ENCODE measurements around the gene AP1M1.
A peak's percentile ranks its signal among the peaks of the same experiment; 100 is the strongest.

AP1M1 gene

DNA sequence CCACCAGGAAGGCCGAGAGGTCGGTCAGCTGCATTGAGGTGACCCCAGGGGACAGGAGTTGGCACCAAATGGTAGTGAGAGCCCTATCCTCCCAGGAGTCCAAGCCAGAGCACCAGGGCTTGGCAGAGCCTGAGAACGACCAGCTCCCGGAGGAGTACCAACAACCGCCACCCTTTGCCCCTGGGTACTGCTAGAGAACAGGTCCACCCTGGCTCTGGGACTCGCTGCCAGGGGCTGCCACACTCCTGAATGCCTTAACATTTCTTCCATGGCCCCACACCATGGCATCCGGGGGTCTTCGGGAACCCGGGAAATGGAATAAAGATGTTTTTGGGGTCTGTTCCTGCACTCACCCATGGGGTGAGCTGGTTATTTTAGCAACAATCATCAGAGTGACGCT lies 40.1 kb upstream of the AP1M1 start:
- CTCF ChIA-PET = interaction anchor here (0.7 kb wide), 1 partner anchor 582 kb away, joined by 3 read pairs; no protein-coding TSS in a partner anchor
- POLR2A ChIA-PET (ENCODE audit: low non-redundant PET) = no interaction called here
- DNase-seq (ENCODE audit: low spot score) = no peak

DNA sequence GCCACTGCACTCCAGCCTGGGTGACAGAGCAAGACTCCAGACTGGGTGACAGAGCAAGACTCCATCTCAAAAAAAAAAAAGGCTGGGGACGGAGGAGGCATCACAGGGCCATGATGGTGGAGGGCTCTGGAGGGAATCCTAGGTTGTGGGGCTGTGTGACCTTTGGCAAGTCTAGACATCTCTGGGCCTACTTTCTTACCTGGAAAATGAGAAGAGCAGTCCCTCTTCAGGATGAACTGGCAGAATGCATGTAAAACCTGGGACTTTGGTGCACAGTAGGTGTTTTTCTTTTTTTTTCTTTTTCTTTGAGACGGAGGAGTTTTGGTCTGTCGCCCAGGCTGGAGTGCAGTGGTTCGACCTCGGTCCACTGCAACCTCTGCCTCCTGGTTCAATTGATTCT lies 38.1 kb upstream of the AP1M1 start:
- peak overlapping the region; percentile 88 for H3K27ac ChIP-seq
- DNase-seq (ENCODE audit: low spot score) = no peak
- TF ChIP-seq, protein P1, sequence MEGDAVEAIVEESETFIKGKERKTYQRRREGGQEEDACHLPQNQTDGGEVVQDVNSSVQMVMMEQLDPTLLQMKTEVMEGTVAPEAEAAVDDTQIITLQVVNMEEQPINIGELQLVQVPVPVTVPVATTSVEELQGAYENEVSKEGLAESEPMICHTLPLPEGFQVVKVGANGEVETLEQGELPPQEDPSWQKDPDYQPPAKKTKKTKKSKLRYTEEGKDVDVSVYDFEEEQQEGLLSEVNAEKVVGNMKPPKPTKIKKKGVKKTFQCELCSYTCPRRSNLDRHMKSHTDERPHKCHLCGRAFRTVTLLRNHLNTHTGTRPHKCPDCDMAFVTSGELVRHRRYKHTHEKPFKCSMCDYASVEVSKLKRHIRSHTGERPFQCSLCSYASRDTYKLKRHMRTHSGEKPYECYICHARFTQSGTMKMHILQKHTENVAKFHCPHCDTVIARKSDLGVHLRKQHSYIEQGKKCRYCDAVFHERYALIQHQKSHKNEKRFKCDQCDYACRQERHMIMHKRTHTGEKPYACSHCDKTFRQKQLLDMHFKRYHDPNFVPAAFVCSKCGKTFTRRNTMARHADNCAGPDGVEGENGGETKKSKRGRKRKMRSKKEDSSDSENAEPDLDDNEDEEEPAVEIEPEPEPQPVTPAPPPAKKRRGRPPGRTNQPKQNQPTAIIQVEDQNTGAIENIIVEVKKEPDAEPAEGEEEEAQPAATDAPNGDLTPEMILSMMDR (conservative IDR thresholded peaks at IDR 0.05; ENCODE audit: low read depth) = no peak
- ChIA-PET CTCF (no interaction called here), POLR2A (ENCODE audit: low non-redundant PET) (no interaction called here)

More for the DNA sequence above, 40.1 kb upstream of the AP1M1 start:
- H3K27ac ChIP-seq = no peak overlapping the region
- TF ChIP-seq, protein P1 (conservative IDR thresholded peaks at IDR 0.05; ENCODE audit: low read depth) = no peak

DNA sequence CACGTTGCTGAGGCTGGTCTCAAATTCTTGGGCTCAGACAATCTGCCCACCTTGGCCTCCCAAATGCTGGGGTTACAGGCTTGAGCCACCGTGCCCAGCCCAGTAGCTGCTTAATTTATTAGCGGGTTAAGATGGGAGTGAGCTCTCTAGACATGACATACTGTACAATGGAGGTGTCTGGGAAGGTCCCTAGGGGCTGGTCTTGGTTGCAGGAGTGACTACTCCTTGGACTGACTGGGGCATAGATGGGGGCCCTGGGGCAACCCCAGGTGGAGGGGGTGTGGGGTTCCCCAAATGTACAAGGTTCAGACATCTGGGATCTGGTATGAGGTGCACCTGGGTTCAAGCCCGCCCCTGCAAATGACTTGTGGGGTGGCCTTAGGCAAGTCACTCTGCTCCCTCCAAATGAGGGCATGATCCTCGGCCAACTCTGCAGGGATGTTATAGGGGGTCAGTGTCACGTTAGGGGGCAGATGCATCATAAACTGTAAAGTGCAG lies 37.2 kb upstream of the AP1M1 start:
- POLR2A ChIA-PET (ENCODE audit: low non-redundant PET) = no interaction called here
- H3K27ac ChIP-seq = peak overlapping the region; percentile 88
- CTCF ChIA-PET = interaction anchor here (0.6 kb wide), 1 partner anchor 141 kb away, joined by 3 read pairs; no protein-coding TSS in a partner anchor
- TF ChIP-seq, protein P1 (conservative IDR thresholded peaks at IDR 0.05; ENCODE audit: low read depth) = no peak
- no peak for DNase-seq (ENCODE audit: low spot score)

DNA sequence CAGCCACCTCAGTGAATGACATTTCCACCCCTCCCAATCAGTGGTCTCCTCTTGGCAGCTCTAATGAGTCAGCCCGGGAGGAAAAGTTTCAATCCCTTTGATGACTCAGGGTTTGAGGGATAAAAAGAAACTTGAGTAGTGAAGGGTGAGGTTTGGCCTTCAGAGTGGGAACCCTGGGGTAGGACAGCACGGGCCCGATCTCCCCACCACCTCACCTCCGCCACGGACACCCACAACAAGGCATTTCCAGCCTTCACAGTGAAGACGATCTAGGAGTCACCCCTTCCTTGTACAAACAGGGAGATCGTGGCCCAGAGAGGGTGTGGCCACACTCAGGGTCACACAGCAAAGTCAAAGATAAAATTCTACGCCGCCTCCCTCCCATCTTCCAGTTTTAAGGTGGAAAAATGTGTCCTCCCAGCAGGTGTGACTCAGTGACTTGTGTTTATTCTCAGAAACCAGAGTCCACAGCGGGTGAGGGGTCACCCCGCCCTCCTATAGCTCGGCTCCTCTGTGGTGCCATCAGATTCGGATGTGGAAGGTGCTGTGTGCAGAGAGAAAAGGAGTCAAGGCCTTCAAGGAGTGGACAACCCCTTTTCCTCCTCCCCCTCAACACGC lies 36.7 kb upstream of the AP1M1 start:
- TF ChIP-seq, protein P1 (conservative IDR thresholded peaks at IDR 0.05; ENCODE audit: low read depth) = no peak
- H3K27ac ChIP-seq = peak overlapping the region; percentile 88
- ChIA-PET POLR2A (ENCODE audit: low non-redundant PET) (interaction anchor here (0.7 to 0.8 kb wide), 2 partner anchors 27 to 824 kb away, joined by 4 to 5 read pairs; no protein-coding TSS in a partner anchor), CTCF (interaction anchor here (0.6 kb wide), 1 partner anchor 141 kb away, joined by 3 read pairs; no protein-coding TSS in a partner anchor)
- DNase-seq (ENCODE audit: low spot score) = peak; percentile 91

DNA sequence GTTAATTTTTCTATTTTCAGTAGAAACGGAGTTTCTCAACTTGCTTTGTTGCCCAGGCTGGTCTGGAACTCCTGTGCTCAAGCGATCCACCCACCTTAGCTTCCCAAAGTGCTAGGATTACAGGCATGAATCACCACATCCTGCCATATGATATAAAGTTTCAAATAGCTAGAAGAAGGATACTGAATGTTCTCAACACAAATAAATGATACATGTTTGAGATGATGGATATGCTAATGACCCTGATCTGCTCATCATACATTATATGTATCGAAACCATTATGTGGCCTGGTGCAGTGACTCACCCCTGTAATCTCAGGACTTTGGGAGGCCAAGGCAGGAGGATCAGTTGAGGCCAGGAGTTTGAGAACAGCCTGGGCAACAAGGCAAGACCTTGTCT lies 35.9 kb upstream of the AP1M1 start:
- ChIA-PET POLR2A (ENCODE audit: low non-redundant PET) (interaction anchor here (0.7 to 0.8 kb wide), 4 partner anchors 26 to 955 kb away, joined by 4 to 11 read pairs (median 6); no protein-coding TSS in a partner anchor), CTCF (no interaction called here)
- H3K27ac ChIP-seq = peak overlapping the region; percentile 88
- TF ChIP-seq, protein P1 (conservative IDR thresholded peaks at IDR 0.05; ENCODE audit: low read depth) = no peak
- DNase-seq (ENCODE audit: low spot score) = peak; percentile 27

DNA sequence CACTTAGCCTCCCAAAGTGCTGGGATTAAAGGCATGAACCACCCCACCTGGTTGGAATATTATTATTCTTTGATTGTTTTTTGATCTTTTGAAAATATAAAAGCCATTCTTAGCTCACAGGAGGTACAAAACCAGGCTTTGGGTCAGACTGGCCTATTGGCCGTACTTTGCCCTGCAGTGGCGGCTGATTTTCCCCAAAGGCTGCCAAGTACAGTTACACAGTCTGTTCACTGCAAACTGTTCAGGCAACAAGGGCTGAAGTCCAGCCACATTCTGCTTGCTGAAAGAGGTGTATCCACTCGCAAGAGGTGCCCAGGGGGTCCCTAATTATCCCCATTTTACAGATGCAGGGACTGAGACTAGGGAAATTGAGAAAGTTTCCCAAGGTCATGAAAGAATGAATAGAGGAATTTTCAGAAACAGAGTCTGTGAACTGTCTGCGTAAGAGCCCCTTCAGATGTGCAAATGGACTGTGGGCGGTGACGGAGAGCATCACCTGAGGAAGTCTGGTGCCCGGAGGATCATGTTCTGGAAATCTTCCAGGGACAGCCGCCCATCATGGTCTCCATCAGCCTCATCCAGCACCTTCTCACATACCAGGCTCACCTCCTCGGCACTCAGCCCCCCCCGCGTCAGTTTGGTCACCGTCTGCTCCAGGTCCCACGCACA lies 33.4 kb upstream of the AP1M1 start:
- TF ChIP-seq, protein P1 (conservative IDR thresholded peaks at IDR 0.05; ENCODE audit: low read depth) = no peak
- POLR2A ChIA-PET (ENCODE audit: low non-redundant PET) = no interaction called here
- no peak for DNase-seq (ENCODE audit: low spot score)
- CTCF ChIA-PET = interaction anchor here (1.3 kb wide), 1 partner anchor 20 kb away, joined by 3 read pairs; the partner anchor contains the start of gene HSH2D
- peak overlapping the region; percentile 5; the same call in 1 of the 2 replicates for H3K27ac ChIP-seq

All from RWPE1 (cell line).